HG03342 (cell line): Measurements from ENCODE around the gene KRTAP21-3.
"Not testable (repeated sequence)": the region's sequence is repeated elsewhere in the genome, so short reads cannot be mapped to it uniquely, and the experiment has no call there.

Experiments used
- ATAC-seq: cut with Tn5 transposase; IDR thresholded peaks from one replicate; pipeline ENCODE4 v1.9.1; 2021; ENCODE audit warnings: mild to moderate bottlenecking, moderate library complexity; ENCODE audit not compliant: unreplicated experiment

Gene KRTAP21-3, protein sequence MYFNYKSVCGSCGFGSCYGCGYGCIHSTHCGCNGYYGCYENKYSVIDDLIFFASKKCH

DNA sequence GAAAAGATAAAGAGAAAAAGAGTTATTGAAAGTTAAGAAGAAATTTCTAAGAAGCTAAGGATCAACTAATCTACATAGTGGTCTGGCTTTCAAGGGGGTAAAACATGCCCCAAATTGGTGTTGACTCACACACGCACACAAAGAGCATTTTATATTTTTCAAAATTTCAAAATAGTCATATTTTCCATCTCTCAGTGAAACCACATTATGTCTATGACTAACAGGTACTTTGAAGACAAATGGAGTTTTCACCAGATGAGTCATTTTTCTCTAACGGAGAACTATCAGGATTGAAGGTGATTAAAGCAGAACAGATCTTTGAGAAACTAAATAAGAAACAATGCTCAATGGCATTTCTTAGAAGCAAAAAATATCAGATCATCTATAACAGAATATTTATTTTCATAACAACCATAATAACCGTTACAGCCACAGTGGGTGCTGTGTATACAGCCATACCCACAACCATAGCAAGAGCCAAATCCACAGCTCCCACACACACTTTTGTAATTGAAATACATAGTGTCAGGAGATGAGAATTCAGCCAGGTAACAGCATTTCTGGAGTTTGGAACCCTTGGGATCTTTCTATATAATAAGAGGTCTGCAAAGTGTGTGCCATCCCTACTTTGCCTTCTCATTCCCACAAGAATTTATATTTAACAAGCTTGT, at the start of gene KRTAP21-3:
Gene KRTAP21-3, minus strand, starts transcription at position 539 of the 671 bp plus-strand sequence. Its CDS starts 18 bp downstream, at position 521.
- no peak for ATAC-seq

DNA sequence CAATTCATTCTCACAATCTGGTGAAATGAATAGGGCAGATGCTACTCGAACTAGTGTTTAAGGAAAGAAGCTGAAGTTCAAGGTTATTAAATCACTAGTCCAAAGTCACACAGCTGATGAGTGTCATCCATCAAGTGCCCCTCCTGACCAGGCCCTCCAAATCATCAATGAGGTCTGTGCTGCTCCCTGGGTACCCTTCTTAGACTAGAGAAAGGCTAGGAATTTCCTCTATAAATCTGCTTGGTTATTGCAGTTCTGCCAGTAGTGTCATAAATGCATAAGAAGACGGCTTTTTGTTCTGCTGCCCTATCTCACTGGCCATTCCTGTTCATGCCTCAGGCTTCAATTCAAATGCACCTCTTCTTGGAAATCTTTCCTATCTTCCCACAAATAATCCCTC, 42.2 kb upstream of the KRTAP21-3 start:
- ATAC-seq = no peak

DNA sequence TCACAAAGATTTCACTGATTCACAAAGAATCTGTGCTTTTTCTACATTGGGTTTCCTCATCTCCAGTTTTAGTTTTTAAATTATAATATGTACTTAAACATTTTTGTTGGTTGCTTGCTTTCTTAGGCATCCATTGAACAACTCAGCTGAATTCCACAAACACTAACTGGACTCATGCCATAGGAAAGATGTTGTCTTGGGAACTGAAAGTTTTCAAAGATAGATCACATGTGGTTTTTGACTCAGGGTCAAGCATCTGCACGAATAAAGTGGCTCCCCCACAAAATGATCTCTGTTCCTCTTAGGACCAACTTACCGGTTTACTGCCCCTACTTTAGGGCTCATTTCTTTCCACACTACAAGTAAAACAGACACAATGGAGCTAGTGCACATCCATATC, 39.7 kb upstream of the KRTAP21-3 start:
- no peak for ATAC-seq

DNA sequence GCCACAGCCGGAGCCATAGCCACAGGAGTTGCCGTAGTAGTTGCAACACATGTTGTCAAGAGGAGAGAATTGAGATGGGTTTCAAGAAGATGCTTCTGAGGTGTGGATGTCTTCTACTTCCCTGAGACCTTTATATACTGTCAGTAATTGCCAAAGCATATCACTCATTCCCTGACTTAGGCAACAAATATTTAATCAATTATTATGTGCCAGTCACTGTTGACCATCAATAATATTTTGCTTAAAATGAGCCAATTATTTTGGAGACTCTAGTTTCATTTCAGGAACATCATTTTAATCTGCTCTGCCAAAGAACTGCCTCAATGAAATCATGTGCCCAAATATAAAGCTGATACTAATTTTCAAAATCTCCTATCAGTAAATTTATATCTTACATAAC, 36.8 kb upstream of the KRTAP21-3 start, which contains the start of gene KRTAP21-1:
Gene KRTAP21-1, minus strand, starts transcription at position 101 of the 400 bp plus-strand sequence. Its CDS starts 50 bp downstream, at position 51.
- ATAC-seq = not testable (repeated sequence)

DNA sequence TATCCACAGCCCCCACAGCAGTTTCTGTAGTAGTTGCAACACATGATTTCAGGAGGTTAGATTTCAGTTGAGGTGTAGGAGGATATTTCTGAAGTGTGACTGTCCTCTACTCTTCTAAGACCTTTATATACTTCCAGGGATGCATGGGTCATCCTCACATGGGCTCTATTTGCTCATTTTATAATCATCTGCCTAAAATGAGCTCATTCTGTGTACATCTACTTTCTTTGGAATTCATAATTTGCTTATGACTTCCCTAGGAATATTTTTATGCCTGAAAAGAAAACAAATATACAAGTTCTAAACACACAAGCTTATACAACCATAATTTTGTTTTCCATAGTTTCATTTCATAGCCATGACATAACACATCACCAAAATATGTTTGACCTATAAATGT, 28.6 kb upstream of the KRTAP21-3 start, which contains the start of gene KRTAP21-2:
Gene KRTAP21-2, minus strand, starts transcription at position 101 of the 400 bp plus-strand sequence. Its CDS starts 57 bp downstream, at position 44.
- ATAC-seq = no peak

DNA sequence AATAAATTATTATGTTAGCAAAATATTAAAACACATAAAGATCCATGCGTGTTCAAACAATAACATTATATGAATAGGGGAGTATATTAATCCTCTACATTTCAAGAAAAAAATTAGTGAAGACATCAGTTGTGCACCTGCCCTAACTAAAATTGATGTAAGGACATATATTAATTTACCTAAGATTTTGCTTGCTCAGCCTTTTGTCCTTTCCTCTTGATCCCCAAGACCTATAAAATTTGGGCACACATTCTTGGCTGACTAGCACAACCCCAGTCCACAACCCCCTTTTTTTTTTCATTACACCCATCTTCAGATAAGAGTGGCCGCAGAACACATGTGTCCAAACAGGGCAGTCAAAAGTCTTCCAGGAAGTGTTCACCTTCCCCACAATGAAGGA, 21.9 kb upstream of the KRTAP21-3 start:
- no peak for ATAC-seq

DNA sequence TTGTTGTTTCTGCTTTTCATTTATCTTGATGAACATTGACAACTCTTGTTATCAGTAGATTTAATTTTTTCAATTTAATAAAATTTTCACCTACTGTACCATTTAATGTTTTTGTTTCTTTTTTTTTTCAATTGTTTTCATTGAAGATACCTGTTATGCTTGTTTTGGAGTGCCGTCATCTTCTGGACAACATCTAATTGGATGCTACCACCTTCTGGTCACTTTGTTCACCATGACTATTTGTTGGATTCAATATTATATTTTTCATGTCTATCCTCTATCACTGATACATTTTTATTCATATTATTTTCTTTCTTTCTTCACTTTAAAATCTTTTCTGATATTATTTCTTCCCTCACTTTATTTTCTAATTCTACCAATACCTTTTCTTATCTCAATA, 14.4 kb upstream of the KRTAP21-3 start:
- no peak for ATAC-seq

DNA sequence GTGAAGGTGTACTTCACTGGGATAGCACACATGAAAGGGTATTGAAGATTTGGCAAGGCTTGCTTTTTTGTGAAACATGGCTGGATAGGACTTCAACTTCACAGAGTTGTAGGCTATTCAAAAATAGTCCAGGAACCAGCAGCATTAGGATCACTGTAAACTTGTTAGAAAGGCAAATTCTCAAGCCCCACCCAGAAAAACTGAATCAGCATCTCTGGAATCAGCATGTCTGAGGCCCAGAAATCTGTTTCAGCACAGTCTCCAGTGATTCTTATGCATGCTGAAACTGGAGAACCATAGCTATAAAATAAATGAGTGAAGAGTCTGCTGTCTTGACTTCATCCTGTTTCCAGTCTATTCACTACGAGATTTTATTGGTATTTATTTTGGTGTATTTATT, 8.1 kb upstream of the KRTAP21-3 start:
- ATAC-seq = no peak

DNA sequence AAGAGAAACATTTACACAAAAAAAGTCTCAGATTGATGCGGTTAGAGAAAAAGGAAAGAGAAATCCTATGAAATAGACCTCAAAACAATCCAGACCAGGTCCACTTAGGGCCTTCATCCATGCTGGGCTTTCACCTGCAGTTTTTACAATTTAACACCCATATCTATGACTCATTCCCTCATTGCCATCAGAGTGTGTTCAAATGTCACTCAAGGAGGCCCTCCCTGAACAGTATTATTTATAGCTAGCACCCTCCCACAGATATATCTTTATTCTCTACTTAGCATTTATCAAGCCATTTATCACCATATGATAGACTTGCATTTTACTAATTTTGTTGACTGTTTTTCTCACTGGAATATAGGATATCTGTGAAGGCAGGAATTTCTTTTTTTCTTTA, 824 bp upstream of the KRTAP21-3 start:
- no peak for ATAC-seq

DNA sequence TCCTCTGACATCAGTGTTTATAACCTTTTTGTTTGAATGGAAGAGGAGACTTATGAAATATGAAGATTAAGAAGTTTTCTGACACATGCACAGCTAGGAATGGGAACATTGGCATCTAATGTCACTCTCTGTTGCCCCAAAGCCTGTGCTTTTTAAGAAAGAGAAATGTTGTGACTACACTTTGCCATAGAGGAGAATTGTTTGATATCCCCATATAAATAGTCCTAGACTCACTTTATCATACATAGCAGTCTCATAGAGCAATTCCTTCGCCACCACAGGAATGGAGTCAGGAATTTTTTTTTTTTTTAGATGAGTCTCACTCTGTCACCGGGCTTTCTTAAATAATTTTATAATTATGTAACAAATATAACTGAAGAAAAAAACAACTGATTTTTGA, 1.5 kb downstream of the KRTAP21-3 start:
- ATAC-seq = no peak

DNA sequence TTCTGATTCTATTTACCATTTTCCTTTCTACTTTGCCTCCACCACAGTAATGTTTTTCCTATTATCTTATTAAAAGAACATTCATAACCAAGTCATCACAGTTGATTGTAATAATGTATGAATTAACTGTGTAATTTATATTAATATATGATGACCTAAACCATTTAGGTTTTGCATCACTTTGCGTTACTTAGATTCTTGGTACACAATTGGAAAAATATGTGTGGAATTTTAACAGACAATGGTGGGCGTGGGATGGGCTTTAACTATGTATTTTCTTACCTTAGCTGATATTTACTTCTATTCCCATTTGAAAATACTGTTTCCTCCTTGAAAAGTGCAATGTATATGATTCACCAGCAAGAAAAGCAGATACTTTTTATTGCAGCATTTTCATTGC, 3.6 kb downstream of the KRTAP21-3 start:
- no peak for ATAC-seq

DNA sequence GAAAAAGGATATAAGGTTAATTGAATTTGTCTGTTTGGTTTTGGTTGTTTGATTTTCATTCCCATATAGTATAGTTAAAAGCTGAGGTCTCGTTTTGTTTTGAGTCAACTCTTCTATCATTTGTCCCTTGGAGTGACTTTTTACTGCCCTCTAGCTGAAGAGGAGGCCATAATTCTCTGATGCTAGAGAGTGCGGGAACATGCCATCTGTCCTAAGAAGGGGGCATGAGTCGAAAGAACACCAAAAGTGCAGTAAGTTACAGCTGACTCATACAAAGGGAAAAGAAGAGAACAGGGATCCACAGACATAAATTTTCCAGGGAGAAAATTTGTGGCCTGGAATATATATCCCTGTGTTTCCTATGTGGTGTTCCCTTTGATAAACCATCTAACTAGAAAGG, 4.1 kb downstream of the KRTAP21-3 start:
- ATAC-seq = no peak

DNA sequence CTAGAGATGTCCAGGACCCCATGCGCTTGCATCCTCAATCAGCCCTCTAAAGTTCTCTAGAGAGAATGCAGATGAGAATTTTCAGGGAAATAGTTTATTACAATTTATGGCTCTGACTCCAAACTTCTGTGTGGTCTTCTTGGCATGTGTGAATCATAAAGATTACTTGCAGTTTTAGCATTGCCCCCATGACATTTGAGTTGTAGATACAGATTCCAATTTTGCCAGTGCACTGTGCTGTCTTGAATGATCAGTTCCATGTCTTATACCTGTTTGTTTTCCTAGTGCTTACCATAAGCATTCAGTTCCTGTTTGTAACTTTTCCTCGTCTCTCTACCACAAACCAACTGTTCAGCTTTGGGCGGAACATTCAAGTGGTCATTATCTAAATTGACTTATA, 4.8 kb downstream of the KRTAP21-3 start:
- no peak for ATAC-seq

DNA sequence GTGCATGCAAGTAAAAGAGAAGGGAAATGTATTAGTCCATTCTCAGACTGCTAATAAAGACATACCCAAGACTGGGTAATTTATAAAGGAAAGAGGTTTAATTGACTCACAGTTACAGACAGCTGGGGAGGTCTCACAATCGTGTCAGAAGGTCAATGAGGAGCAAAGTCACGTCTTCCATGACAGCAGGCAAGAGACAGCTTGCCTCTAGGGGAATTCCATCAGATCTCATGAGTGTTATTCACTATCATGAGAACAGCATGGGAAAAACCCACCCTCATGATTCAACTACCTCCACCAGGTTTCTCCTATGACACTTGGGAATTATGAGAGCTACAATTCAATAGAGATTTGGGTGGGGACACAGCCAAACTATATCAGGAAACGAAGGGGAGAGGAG, 8.1 kb downstream of the KRTAP21-3 start:
- ATAC-seq = no peak

DNA sequence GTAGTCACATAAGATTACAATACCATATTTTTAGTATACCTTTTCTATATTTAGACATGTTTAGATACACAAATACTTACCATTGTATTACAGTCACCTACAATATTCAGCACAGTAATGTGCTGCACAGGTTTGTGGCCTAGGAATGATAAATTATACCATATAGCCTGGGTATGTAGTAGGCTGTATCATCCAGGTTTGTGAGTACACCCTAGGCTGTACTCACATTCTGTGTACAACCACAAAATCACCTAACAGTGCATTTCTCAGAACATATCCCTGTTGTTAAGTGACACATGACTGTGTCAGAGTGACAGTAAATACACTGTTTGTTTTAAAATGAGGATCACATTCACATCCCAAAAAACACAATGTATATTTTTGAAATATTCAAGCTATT, 11.2 kb downstream of the KRTAP21-3 start:
- no peak for ATAC-seq

DNA sequence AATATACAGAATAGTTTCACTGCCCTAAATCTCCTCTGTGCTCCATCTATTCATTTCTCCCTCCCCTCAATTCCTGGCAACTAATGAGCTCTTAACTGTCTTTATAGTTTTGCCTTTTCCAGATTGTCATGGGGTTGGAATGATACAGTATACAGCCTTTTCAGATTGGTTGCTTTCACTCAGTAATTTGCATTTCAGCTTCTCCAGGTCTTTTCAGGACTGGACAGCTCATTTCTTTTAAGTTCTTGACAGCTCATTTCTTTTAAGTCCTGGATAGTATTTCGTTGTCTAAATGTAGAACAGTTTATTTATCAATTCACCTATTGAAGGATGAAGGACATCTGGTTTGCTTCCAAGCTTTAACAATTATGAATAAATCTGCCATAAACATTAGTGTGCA, 22.6 kb downstream of the KRTAP21-3 start:
- no peak for ATAC-seq

DNA sequence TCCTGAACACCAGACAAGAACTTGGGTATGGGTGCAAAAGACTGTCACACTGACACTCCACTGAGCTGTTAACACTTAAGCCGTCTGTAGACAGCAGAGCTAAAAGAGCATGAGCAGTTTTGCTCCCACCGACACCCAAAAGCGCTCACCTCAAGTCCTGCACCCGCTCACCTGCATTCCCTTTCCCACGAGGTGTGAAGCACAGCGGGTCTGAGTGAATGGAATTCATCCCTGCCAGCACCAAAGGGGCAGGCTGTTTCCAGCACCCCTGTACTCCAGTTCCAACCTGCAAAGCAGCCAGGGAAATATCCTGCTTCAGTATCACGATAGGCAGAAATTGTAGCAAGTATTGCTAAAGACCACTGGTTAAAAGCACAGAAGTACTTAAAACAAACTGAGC, 28.8 kb downstream of the KRTAP21-3 start:
- no peak for ATAC-seq

DNA sequence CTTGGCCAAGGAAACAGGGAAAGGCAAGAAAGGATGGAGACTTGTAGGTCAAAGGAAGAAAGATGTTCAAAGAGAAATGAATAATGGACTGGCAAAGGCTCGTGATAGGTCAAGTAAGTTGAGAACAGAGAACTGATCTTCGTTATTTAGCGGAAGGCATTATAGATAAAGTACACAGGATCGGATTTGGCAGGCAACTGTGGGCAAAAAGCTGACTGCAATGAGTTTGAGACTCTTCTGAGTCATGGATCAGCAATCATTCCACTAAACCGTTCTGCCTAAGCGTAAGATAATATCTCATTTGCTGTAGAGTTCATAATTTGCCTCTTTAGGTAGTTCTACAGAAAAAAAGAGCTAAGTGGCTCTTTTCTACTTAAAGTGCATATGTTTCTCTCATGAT, 34.1 kb downstream of the KRTAP21-3 start:
- no peak for ATAC-seq

DNA sequence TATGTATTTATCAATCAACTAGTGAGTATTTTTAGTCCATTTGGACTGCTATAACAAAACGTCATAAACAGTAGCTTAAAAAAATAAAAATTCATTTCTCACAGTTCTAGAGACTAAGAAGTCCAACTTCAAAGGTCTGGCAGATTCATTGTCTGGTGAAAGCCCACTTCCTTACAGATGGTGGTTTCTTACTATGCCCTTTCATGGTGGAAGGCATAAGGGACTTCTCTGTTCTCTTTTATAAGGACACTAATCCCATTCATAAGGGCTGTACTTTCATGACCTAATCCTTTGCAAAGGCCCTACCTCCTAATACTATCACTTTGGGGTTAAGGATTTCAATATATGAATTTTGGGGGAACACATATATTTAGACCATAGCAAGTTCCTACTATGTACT, 38.0 kb downstream of the KRTAP21-3 start:
- no peak for ATAC-seq

DNA sequence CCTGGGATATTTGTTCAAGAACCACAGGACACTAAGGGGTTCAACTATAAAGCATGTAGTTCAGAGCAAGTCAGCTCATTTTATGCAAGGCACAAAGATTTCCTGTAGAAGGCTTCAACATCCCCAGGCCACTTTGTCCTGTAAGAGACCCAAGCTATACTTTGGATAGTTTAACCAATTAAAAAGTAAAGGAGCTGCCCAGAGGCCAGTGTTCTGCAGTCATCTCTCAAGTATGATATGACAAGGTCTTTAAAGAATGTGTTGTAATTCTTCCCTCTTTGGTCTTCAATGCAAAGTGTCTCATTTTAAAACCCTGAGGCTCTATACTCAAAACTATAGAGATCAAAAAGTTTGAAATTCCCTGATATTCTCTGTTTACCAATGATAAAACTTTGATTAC, 41.8 kb downstream of the KRTAP21-3 start:
- no peak for ATAC-seq

DNA sequence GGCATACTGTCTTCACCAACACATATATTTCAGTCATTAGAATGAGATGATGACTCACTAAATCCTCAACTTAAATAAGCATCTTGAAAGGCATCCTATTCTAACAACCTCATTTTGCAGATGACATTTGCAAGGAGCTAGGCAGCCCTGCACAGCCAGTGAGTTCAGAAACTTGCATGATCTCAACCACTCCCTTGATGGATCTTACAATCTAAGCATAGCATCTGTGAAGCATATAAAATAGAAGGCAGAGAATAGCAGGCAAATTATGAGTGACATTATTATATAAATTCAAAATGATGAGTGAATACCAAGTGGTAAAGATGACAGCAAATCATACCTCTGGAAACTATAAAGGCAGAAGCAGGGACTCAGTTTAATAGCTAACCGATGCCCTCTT, 44.3 kb downstream of the KRTAP21-3 start:
- no peak for ATAC-seq

DNA sequence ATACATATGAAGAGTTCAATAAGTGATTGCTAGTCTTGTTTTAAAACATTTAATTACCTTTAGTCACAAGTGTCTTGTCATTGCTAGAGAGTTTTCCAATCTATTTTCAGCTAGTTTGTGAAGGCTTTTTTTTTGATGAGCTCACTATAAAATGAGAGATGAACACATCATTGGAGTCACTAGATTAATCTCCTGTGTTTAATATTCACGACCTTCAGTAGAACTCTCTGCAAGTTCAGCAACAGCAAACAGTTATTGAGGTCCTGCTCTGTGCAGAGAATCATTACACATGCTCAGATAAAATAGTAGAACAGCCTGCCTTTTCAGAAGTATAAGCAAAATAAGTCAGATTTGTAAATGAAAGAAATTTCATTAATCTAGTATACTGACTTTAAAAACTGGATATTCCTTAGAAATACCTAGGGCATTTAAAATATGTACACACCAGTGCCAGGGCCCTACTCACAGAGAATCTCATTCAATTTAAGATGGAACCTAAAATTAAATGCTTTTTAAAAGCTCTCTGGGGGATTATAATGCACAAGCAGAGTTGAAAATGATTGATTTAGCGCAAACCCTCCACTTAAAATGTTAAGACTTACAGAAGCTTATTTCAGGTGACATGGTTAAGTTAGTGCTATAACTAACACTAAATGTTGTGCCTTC, 45.5 kb downstream of the KRTAP21-3 start:
- no peak for ATAC-seq
